Tibial nerve (tissue), 3 donors: ENCODE measurements around the gene GNGT2.

Experiments used
- POLR2A ChIP-seq, 2 donors: fragments of 450-650 bp; IDR thresholded peaks; one replicate each; pipeline ENCODE4 v1.6.1; 2017; ENCODE audit warnings: antibody characterized with exemption in 2 of 2, mild to moderate bottlenecking in 2 of 2, moderate library complexity in 2 of 2
- TF ChIP-seq, protein P1 (sequence below), 5 experiments: fragments of 200-600 bp in 3 of 5; fragments of 450-650 bp in 2 of 5; sonication (generic) in 3 of 5; IDR thresholded peaks; one replicate each; pipeline ENCODE4 v1.5.1; 2016 to 2019; ENCODE audit warnings: antibody characterized with exemption in 5 of 5, mild to moderate bottlenecking in 3 of 5, moderate library complexity in 2 of 5

DNA sequence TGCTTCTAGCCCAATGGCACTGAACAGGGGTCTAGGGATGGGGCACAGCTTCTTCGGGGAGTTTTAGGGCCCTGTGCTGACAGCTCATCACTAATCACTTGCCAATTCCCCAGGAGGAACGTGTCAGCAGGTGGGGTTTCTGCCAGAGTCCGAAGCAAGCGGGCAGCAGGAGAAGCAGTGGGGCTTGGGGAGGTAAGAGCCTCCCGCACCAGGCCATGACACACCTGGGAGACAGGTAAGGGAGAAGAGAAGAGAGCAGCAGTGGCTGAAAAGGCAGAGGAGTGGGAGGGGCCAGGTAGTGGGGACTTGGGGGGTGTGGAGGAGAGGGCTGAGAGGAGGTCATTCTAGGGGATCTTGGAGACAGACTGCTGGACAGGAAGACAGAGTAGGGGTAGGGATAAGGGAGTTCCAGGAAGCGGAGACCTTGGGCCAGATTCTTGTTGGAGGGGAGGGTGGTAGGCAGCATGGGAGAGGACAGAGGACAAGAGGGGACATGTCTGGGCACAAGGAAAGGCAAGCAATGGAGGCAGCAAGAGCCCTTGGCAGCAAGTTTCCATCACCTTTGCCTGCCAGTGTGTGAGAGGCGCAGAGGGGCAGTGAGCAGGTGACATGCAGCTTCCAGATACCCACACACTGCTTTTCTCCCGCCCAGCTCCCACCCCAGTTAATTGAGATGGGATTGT, 15.3 kb upstream of the GNGT2 start:
- TF ChIP-seq, protein P1, sequence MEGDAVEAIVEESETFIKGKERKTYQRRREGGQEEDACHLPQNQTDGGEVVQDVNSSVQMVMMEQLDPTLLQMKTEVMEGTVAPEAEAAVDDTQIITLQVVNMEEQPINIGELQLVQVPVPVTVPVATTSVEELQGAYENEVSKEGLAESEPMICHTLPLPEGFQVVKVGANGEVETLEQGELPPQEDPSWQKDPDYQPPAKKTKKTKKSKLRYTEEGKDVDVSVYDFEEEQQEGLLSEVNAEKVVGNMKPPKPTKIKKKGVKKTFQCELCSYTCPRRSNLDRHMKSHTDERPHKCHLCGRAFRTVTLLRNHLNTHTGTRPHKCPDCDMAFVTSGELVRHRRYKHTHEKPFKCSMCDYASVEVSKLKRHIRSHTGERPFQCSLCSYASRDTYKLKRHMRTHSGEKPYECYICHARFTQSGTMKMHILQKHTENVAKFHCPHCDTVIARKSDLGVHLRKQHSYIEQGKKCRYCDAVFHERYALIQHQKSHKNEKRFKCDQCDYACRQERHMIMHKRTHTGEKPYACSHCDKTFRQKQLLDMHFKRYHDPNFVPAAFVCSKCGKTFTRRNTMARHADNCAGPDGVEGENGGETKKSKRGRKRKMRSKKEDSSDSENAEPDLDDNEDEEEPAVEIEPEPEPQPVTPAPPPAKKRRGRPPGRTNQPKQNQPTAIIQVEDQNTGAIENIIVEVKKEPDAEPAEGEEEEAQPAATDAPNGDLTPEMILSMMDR (IDR thresholded peaks at IDR 0.05), result no peak
- no peak for TF ChIP-seq POLR2A (IDR thresholded peaks at IDR 0.05)
